WTC11 (cell line): ENCODE measurements around the gene FBXO41.

Experiments used
- CREB1 ChIP-seq: sonication (generic); formaldehyde crosslinking; IDR thresholded peaks from 2 replicates; pipeline ENCODE4 v1.8.0; 2023; ENCODE audit warnings: mild to moderate bottlenecking, missing genetic modification reagents
- ETV6 ChIP-seq: sonication (generic); formaldehyde crosslinking; IDR thresholded peaks from 2 replicates; pipeline ENCODE4 v1.8.1; 2022; ENCODE audit warnings: mild to moderate bottlenecking, missing genetic modification reagents
- TF ChIP-seq, protein P1 (sequence below): sonication (generic); formaldehyde crosslinking; IDR thresholded peaks from 2 replicates; pipeline ENCODE4 v1.8.1; 2023; ENCODE audit warnings: mild to moderate bottlenecking, missing genetic modification reagents
- TF ChIP-seq, protein P2 (sequence below): fragments of 200-600 bp; IDR thresholded peaks from 2 replicates; pipeline ENCODE4 v1.8.0; 2022; ENCODE audit warnings: antibody characterized with exemption
- TF ChIP-seq, protein P3 (sequence below): sonication (generic); formaldehyde crosslinking; conservative IDR thresholded peaks from 2 replicates; pipeline ENCODE4 v1.8.1; 2022; ENCODE audit warnings: mild to moderate bottlenecking, missing genetic modification reagents

DNA sequence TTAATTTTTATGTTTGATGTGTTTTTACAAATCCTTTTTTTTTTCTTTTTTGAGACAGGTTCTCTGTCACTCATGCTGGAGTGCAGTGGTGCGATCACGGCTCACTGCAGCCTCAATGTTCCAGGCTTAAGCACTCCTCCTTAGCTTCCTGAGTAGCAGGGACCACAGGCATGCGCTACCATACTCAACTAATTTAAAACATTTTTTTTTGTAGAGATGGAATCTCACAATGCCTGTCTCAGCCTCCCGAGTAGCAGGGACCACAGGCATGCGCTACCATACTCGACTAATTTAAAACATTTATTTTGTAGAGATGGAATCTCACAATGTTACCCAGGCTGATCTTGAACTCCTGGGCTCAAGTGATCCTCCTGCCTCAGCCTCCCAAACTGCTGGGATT, 78.7 kb downstream of the FBXO41 start:
- TF ChIP-seq, protein P1, sequence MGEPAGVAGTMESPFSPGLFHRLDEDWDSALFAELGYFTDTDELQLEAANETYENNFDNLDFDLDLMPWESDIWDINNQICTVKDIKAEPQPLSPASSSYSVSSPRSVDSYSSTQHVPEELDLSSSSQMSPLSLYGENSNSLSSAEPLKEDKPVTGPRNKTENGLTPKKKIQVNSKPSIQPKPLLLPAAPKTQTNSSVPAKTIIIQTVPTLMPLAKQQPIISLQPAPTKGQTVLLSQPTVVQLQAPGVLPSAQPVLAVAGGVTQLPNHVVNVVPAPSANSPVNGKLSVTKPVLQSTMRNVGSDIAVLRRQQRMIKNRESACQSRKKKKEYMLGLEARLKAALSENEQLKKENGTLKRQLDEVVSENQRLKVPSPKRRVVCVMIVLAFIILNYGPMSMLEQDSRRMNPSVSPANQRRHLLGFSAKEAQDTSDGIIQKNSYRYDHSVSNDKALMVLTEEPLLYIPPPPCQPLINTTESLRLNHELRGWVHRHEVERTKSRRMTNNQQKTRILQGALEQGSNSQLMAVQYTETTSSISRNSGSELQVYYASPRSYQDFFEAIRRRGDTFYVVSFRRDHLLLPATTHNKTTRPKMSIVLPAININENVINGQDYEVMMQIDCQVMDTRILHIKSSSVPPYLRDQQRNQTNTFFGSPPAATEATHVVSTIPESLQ (CRISPR knock-in tag) = no peak
- TF ChIP-seq CREB1 (CRISPR knock-in tag) = no peak
- no peak for TF ChIP-seq ETV6 (CRISPR knock-in tag)
- TF ChIP-seq, protein P2, sequence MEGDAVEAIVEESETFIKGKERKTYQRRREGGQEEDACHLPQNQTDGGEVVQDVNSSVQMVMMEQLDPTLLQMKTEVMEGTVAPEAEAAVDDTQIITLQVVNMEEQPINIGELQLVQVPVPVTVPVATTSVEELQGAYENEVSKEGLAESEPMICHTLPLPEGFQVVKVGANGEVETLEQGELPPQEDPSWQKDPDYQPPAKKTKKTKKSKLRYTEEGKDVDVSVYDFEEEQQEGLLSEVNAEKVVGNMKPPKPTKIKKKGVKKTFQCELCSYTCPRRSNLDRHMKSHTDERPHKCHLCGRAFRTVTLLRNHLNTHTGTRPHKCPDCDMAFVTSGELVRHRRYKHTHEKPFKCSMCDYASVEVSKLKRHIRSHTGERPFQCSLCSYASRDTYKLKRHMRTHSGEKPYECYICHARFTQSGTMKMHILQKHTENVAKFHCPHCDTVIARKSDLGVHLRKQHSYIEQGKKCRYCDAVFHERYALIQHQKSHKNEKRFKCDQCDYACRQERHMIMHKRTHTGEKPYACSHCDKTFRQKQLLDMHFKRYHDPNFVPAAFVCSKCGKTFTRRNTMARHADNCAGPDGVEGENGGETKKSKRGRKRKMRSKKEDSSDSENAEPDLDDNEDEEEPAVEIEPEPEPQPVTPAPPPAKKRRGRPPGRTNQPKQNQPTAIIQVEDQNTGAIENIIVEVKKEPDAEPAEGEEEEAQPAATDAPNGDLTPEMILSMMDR = no peak
- TF ChIP-seq, protein P3, sequence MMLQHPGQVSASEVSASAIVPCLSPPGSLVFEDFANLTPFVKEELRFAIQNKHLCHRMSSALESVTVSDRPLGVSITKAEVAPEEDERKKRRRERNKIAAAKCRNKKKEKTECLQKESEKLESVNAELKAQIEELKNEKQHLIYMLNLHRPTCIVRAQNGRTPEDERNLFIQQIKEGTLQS = no peak
